ENCODE results near the gene KLHL6. TPM values are rescaled to one million over a fixed set of nuclear protein-coding genes. Genes with fewer than 3 reads are reported as not detected.
"Not testable (repeated sequence)": the region's sequence is repeated elsewhere in the genome, so short reads cannot be mapped to it uniquely, and the experiment has no call there.

Gene KLHL6
- total RNA-seq, 1 experiment from 2014 or later = not detected

DNA sequence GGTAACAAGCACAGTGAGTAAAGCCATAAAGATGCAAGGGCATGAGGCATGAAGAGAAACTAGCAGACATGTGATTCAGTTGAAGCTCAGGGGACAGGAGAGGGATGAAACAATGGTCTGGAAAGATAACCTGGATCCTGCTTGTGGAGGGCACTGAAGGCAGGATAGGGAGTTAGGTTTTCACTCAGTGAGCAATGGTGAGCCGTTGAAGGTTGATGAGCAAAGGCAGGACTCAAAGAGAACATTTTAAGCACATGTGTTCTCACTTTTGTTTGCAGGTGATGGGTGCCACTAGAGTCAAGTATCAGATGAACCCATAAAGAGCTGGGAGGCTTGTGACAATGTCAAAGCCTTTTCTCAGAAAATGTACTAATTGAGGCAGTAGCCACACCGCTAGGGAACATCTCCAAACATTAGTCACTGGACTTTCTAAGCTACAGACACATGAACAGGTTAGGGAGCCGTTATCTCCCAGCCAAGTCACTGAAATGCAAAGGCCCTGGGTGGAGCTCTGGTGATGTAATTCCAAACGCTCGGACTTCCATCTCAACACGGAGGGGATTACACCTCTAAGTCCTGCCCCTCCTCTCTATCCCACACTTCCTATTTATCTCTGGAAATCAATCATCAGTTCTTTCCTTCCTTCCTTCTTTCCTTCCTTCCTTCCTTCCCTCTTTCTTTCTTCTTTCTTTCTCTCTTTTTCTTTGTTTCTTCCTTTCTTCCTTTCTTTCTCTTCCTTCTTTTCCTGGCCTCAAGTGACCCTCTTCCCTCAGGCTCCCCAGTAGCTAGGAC is 22.7 kb downstream of the KLHL6 start:
- DNase-seq (ENCODE audit: low read depth) = no peak

DNA sequence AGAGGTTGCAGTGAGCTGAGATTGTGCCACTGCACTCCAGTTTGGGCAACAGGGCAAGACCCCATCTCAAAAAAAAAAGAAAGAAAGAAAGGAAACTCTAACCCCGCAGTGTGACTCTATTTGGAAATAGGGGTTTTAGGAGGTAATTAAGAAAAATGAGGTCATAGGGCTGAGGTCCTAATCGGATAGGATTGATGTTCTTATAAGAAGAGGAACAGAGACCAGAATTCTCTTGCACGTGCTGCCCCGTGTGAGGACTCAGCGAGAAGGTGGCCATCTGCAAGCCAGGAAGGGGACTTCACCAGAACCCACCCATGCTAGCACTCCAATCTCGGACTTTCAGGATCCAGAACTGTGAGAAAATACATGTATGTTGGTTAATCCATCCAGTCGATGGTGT is 25.8 kb downstream of the KLHL6 start:
- DNase-seq (ENCODE audit: low read depth) = no peak

DNA sequence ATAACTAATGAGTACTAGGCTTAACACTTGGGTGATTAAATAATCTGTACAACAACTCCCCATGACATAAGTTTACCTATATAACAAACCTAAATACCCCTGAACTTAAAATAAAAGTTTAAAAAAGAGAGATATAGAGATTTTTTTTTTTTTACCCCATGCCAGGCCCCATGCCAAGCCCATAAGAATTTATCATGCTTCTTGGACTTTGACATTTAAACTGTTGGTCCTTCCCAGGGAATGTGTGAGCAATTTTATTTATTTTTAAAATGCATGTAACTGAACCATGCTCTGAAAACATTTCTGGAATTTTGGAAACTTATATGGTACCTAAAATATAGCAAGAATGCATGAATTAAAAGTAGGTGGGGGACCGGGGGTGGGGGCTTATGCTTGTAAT is 26.3 kb downstream of the KLHL6 start:
- DNase-seq (ENCODE audit: low read depth) = no peak

DNA sequence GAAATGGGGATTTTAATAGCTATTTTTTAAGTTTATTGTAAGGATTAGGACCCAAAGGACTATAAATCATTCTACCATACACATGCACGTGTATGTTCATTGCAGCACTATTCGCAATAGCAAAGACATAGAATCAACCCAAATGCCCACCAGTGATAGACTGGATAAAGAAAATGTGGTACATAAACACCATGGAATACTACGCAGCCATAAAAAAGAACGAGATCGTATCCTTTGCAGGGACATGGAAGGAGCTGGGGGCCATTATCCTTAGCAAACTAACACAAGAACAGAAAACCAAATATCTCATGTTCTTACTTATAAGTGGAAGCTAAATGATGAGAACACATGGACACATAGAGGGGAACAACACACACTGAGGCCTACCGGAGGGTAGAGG is 26.7 kb downstream of the KLHL6 start:
- DNase-seq (ENCODE audit: low read depth) = not testable (repeated sequence)

DNA sequence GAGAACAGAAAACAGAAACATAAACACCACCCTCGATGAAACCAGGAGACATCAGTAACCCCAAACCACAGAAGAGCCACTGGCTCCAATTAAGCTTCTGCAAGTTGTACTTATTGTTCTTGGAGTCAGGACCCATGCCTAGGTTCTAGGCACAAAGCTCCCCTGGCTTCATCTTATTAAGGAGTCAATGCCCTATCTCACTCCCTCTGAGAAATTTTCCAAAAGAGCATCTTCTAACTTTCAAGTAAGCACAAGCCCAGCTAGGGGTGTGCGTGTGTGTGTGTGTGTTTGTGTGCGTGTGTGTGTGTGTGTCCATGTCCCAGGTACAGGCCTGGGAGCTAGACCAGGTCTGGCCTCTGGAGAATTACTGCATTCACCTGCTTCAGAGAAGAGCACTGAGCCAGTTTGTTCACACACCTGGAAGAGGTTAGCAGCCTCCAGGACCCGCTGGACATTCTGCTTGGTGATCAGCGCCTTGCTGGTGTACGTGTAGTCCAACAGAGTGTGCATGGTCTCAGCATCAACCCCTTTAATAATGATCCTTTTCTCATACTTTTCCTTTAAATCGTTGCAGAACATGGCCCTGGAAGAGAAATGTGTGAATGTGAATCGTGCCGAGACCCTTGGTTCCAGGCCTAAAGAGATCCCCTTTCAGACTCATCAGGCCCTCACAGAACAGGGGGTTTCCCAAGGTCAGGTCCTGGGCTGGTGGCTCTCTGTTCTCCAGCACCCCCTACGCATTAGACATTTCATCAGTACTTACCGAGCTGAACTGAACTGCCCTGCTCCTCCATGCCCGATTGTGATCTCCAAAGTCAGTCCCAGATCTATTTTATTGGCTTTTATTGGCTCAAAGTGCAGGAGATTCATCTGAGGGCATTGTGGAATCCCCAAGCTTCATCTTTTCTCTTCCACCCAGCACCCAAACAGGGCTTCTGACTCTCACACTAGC is 27.8 kb downstream of the KLHL6 start:
- no peak for DNase-seq (ENCODE audit: low read depth)

DNA sequence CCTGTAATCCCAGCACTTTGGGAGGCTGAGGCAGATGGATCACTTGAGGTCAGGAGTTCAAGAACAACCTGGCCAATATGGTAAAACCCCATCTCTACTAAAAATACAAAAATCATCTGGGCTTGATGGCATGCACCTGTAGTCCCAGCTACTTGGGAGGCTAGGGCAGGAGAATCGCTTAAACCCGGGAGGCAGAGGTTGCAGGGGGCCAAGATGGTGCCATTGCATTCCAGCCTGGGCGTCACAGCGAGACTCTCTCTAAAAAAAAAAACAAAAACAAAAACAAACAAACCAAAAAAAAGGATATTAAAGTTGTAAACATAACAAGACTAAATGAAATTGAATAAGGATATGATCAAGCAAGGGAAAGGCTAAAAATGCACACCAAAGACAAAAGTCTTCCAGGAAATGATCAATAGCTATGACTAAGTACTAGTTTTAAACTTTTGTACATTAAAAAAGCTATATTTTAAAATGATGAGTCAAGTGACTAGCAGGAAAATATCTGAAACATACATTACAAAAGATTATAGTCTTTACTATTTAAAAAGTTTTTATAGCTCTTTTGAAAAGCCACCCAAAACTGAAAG is 28.6 kb downstream of the KLHL6 start:
- DNase-seq (ENCODE audit: low read depth) = no peak

DNA sequence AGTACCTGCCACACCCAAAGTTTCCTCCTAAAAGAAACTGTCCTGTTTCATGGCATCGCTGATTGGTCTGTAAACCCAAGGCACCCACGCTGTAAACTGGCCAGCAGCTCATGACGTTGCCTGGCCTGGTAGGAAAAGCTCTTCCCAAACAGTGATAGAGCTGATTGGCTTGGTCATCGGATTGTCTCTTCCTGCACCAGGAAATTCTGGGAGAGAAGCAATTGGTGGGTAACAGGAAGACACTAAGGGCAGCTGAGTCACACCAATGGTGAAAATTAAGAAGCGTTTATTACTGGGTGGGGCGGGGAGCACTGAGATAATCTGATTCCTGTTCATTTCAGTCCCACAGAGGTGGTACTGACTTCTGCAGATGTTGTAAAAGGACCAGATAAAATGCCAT is 31.0 kb downstream of the KLHL6 start:
- no peak for DNase-seq (ENCODE audit: low read depth)

DNA sequence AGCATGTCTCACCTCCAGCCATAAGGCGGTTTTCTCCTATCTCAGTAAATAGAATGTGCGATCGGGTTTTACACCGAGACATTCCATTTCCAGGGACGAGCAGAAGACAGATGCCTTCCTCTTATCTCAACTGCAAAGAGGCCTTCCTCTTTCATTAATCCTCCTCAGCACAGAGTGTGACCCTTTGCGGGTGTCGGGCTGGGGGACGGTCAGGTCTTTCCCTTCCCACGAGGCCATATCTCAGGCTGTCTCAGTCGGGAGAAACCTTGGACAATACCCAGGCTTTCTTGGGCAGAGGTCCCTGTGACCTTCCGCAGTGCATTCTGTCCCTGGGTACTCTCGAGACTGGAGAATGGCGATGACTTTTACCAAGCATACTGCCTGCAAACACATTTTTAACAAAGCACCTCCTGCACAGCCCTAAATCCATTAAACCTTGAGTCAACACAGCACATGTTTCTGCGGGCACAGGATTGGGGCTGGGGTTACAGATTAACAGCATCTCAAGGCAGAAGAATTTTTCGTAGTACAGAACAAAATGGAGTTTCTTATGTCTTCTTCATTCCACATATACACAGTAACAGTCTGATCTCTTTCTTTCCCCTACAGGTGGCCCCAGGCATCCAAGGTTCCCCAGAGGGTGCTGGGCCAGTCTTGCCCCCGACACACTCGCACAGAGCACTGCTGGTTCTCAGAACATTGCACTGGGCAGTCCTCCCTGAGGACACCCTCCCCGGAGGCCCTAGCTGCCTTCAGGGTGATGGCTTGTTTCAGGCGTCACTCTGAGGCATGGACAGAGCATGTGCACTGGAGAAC is 34.6 kb downstream of the KLHL6 start:
- not testable (repeated sequence) for DNase-seq (ENCODE audit: low read depth)

DNA sequence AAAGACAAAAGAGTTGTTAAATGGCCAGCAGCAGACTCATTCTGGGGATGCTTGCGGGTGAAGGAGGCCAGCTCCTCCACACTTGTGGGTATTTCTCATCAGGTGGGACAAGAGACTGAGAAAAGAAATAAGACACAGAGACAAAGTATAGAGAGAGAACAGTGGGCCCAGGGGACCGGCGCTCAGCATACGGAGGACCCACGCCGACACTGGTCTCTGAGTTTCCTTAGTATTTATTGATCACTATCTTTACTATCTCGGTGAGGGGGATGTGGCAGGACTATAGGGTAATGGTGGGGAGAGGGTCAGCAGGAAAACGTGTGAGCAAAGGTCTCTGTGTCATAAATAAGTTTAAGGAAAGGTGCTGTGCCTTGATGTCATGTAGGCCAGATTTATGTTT is 35.2 kb downstream of the KLHL6 start:
- DNase-seq (ENCODE audit: low read depth) = not testable (repeated sequence)

DNA sequence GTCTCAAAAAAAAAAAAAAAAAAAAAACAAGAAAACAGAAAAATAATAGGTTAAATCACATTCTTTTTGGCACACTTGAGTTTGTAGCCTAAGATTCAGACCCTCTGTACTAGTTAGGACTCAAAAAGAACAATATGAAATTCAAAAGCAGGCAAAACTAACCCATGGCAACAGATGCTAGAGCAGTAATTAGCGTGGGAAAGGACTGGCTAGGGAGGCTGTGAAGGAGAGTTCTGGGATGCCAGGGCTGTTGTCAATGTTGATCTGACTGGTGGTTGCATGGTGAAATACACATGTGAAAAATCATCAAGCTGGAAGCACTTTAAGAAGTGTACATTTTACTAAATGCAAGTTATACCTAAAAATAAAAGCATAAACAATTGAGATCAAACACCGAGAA is 35.6 kb downstream of the KLHL6 start:
- DNase-seq (ENCODE audit: low read depth) = no peak

DNA sequence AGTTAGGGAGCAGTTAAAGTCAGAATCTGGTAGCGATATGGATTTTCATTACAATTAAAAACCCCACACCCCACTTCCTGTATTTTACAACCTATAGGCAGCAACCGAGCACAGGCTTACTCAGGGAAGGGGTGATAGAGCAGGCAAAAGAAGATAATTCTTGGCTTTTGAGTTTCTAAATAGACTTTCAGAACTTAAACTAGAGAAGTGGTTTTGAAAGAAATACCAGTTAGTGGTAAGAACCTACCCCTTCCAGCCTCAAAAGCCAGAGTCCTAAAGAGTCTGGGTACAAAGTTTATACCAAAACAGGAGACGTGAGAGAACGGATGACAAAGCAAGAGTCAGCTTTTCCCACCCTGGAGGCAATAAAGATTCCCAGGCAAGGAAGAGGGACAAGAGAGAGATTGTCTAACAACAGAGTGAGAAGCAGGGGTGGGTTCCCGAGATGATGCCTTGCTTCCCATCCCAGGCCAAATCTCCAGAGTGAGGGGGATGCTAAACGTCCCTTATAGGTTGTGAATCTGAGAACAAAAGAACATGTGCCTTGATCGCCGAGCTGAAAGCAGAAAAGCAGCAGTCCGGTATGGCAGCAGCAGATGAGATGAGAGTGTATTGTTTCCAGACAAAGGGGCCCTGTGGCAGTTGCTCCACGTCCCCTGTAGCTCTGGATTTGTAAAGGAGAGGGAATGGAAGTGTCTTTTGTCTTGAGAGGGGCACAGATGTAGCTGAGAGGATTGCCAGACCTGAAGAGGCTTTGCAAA is 36.8 kb downstream of the KLHL6 start:
- no peak for DNase-seq (ENCODE audit: low read depth)

DNA sequence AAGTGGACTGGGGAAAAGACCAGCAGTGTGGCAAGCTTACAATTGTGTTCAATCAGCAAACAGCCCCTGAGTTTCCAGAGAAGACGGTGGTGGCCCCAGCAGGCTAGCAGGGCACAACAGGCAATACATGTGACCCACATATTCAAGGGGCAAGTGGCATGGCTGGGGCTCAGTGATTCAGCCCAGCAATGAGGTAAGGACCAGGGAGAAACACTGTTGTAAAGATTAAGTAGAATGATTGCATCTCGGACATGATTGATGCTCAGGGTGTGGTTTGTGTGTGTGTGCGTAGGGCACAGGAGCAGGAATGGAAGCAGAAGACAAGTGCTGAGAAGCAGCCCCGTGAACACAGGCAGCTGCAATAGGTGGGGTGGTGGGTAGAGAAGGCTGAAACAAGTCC is 37.9 kb downstream of the KLHL6 start:
- DNase-seq (ENCODE audit: low read depth) = no peak

DNA sequence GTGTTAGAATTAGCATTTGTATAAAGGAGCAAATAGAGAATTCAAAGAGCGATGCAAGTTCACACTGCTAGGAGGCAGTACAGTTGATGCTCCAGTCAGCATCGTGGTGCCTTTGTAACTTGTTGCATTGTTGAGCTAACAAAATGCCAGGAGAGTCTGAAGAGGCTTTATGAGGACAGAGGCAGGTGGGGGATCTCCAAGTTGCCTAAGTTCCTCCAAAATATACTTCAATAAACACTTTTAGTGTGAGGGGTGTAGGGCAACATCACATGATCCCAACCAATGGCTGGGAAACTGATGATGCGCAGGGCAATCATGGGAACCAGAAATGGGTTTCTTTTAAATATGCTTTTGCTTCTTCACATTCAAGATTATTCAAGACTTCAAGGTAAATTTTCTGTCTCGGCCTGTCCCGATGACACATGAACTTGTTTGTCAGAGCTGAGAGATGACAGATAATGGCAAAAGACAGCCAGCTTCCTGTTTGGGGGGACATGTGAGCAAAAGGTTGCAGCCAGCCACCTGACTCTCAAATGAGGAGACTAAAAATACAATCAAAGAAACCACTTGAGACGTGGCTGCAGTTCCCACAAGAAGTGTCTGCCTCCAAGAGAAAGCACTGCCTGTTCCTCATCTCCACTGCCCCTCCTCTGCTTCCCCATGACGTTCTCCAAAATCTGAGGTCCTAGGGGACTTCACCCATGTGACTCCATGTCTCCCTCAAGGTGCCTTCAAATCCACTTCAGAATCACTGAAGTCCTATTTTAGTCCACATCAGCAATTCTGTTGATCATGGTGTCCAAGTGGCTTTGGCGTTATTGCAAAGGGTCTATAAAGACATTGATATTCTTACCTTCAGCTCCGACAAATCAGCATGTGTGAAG is 39.3 kb downstream of the KLHL6 start:
- DNase-seq (ENCODE audit: low read depth) = no peak

DNA sequence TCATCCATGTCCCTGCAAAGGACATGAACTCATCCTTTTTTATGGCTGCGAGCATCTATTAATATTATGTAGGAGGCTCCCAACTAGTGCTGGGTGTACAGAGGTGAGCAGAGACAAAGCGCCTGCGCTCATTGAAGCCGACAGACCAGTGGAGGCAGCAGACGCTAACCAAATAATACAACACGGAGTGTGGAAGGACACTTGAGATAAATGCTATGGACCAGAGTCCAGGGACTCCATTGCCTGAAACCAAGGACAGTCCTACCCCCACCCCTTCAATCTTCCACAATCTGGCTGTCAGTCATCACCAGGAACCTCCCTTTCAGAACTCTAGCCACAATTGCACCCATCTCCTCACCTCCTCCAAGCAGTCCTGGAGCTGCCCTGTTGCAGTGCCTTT is 41.5 kb downstream of the KLHL6 start:
- DNase-seq (ENCODE audit: low read depth) = no peak

DNA sequence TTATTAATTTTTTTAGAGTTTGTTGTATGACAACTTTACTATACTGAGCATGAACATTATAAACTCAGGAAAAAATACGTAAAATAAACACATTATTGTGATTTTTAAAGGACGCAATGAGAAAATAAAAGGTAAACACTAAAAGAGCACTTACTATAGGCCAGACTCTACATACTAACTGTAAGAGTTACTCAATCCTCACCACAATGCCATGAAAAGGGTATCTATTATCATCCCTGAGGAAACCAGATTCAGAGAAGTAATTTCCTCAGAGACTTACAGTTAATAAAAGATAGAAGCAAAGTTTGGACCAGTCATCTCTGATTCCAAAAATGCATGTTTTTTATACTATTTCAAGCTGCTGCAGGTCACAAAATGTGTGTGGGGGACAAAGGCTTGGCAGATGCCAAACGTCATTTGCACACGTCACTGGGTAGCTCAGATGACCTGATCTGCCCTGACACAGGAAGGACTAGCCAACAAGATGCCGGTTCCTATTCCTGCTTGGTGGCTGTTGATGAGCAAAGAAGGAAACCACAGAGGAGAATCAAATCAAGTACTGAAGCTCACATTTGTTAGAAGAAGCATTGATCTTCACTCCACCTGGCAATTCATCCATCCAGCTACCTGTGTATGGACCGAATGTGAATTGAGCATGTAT is 42.3 kb downstream of the KLHL6 start:
- no peak for DNase-seq (ENCODE audit: low read depth)

DNA sequence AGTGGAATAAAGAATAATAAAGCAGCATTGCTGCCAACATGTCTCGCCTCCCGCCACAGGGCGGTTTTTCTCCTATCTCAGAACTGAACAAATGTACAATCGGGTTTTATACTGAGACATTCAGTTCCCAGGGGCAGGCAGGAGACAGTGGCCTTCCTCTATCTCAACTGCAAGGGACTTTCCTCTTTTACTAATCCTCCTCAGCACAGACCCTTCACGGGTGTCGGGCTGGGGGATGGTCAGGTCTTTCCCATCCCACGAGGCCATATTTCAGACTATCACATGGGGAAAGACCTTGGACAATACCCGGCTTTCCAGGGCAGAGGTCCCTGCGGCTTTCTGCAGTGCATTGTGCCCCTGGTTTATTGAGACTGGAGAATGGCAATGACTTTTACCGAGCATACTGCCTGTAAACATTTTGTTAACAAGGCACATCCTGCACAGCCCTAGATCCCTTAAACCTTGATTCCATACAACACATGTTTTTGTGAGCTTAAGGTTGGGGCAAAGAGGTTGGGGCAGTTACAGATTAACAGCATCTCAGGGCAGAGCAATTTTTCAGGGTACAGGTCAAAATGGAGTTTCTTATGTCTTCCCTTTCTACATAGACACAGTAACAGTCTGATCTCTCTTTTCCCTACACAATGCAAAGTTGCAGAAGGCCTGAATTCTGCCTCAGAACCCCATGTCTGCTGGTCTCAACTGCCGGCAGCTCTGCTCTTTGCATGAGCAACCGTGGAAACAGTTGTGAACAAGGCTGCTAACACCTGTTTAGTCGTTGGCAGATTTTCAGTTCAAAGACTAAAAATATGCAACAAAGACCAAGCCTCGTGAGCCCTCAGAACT is 44.0 kb downstream of the KLHL6 start:
- DNase-seq (ENCODE audit: low read depth) = not testable (repeated sequence)

DNA sequence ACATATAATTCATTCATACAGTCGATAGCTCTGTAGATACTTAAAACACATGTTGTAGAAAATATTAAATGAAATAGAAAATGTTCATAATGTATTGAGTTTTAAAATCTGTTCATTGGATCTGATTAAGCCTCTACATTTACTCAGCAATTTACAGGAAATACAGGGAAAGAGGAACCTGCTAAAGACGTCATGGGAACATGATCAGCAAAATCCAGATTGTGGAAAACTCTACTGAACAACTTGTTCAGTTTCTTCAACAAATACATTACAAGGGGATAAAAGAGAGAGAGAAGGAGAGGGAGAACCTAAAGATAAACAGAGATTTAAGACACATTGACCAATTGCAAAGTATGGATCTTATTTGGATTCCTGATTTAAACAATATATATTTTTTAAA is 46.7 kb downstream of the KLHL6 start:
- no peak for DNase-seq (ENCODE audit: low read depth)

DNA sequence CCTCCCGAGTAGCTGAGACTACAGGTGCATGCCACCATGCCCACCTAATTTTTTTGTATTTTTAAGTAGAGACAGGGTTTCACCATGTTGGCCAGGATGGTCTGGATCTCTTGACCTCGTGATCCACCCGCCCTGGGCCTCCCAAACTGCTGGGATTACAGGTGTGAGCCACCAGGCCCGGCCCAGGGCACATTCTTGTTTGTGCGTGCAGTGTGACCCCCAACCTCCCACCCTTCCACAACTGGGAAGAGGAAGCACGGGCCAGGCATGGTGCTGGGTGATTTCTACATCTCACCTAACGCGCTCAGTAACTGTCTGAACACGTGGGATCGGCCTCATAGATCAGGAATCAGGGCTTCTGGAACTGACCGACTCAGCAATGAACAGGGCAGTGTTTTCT is 48.0 kb downstream of the KLHL6 start:
- no peak for DNase-seq (ENCODE audit: low read depth)

Data from Daoy (cell line).